HG02852 (cell line): ENCODE measurements around the gene FARS2.
"Not testable (repeated sequence)": the region's sequence is repeated elsewhere in the genome, so short reads cannot be mapped to it uniquely, and the experiment has no call there.

ENCODE experiments used
- ATAC-seq: cut with Tn5 transposase; IDR thresholded peaks from one replicate; pipeline ENCODE4 v1.9.1; 2021; ENCODE audit warnings: mild to moderate bottlenecking, moderate library complexity; ENCODE audit not compliant: unreplicated experiment

Gene FARS2

DNA sequence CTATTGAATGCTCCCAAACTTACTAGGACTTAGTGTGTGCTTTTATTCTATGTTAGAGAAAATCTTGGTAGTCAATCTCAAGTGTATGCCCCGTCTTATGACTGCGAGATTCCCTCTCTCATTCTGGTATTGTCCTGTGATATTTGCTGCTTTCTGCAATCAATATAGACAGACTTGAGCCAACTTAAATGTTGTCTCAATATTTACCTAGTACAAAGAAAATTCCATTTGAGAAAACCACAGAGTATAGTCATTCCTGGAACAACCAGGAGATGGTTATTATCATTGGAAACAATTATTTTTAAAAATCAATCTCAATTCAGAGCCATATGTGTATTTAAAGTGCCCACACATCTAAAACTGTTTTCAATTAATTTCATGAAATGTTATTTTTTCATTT lies 415.4 kb downstream of the FARS2 start:
- no peak for ATAC-seq

- ATAC-seq, result no peak
Observed at GRCh38 chr6:5677219-5678000, 416.1 kb downstream of the FARS2 start.

GRCh38 chr6:5679270-5679669 lies 418.0 kb downstream of the FARS2 start:
- no peak for ATAC-seq

DNA sequence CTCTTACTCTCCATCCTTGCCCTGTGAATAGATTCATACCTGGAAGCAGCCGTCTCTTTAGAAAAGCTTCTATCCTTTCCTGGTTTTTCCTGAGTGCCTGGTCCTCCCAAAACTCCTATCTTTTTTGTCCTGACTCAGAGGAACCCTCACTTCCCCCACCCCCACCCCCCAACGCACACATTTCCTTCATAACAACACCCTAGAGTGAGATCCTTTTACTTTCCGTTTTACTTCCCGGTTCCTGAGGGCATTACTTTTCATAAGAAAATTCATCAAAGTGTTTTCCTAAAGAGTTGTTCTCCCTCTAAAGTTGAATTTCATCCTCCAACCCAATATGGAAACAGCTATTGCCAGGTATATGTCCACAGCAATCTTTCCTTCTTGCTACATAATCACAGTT lies 418.4 kb downstream of the FARS2 start:
- ATAC-seq, result no peak

DNA sequence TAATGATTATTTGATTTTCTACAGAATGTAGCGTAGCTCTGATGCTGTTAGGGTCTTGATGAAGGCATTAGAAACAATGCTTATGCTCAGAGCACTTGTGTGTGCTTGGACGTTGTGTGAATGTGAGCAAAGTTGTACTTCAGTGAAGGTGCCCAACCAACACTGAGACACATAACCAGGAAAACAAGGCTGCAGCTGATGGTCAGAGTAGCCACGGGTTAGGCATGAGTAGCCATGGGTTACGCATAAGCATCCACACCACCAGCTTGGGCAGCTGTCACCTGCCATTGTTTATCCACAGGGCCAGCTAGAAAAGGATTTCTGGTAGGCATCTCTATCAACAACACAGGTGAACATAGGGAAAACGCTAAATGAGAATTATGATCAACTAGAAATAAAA lies 418.8 kb downstream of the FARS2 start:
- no peak for ATAC-seq

GRCh38 chr6:5681480-5681879 lies 420.2 kb downstream of the FARS2 start:
- no peak for ATAC-seq

DNA sequence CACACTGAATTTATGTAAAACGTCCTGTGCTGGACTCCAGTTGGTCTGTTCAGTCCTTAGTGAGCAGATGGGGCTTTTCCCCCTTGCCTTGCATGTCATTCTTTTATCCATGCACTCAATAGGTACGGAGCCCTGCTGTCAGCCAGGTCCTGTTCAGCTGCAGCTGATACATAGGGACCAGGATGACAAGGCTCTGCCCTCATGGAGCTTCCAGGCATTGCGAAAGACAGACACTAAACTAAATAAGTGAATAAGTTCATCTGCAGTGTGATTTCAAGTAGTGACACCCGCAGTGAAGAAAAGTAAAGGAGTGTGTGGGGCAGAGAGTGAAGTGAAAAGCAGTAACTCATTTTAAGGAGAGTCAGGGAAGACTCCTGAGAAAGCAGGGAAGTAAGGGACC lies 421.2 kb downstream of the FARS2 start:
- ATAC-seq, result no peak

DNA sequence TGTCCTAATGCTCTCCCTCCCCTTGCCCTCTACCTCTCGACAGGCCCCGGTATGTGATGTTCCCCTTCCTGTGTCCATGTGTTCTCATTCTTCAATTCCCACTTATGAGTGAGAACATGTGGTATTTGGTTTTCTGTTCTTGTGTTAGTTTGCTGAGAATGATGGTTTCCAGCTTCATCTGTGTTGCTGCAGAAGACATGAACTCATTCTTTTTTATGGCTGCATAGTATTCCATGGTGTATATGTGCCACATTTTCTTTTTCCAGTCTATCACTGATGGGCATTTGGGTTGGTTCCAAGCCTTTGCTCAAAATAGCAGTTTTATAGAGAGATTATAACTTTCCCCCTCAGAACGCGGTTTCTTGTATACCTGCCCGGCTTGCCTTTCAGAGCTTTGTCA lies 422.4 kb downstream of the FARS2 start:
- not testable (repeated sequence) for ATAC-seq

GRCh38 chr6:5684320-5685053 lies 423.2 kb downstream of the FARS2 start:
- no peak for ATAC-seq

GRCh38 chr6:5693225-5694145 lies 432.2 kb downstream of the FARS2 start:
- no peak for ATAC-seq

DNA sequence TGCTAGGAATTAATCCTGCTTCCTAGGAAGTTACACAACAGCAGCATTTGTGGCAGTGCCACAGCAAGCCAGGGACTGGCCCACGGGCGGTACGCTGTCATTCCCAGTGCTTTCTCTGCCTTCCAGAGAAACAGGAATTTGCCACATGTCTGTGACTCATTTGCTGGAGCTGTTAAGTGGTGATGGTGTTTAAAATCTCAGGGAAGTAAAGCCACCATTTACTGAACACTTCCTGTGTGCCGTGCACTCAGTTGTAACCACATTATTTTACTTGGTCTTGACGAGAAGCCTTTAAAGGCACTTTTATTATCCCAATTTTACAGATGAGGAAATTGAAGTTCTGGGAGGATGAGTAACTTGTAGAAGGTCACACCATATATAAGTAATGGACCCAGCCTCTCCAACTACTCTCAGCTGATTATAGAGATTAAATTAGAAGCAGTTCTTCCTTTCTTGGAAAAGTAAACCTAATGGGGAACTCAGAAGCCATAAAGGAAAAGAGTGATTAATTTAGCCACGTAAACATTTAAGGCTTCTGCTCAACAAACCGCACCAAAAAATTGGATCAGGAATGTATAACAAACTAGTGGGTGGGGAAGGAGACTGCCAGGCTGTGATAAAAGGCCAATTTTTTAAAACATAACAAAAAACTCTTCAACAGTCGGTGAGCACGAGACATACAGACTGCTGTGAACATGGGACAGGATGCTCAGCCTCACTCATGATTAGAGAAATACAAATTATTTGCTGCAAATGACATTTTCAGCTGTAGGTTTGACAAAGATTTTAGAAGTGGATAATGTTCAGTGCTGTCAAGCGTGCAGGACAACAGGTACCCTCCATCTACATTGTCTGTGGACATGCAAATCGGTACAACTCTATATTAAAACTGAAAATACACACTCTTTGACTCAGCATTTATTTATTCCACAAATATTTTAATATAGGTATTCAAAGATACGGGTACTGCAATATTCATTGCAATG lies 434.2 kb downstream of the FARS2 start:
- no peak for ATAC-seq

DNA sequence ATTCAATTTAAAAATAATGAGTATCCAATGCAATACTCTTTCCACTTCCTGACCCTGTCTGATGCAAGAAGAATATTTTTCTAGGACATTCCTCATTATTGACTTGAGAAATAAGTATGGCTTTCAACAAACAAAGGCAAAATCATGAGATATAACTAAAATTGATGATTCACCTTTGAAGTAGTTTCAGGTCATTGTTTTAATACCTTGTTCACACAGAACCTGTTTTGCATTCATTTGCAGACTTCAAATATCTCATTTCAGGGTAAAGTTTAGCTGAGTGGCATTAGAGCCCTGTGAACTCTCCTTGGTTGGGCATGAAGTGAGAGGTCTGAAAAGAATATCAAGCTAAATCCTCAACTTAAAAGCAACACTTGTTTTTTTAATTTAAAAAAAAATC lies 436.2 kb downstream of the FARS2 start:
- no peak for ATAC-seq

DNA sequence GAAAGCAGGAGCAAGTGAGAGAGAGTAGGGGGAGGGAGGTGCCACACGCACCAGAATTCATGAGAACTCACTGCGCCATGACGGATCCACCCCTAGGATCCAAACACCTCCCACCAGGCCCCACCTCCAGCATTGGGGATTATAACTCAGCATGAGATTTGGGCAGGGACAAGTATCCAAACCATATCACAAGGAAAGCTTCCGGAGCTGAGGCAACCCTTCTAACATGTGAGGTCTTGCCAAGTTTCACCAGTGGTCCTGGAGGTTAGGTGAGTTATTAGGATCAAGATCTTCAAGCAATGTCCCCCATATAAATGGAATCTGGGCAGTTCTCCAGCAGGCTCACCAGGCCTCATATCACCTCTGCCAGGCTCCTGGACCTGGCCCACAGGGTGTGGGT lies 437.0 kb downstream of the FARS2 start:
- ATAC-seq, result no peak

DNA sequence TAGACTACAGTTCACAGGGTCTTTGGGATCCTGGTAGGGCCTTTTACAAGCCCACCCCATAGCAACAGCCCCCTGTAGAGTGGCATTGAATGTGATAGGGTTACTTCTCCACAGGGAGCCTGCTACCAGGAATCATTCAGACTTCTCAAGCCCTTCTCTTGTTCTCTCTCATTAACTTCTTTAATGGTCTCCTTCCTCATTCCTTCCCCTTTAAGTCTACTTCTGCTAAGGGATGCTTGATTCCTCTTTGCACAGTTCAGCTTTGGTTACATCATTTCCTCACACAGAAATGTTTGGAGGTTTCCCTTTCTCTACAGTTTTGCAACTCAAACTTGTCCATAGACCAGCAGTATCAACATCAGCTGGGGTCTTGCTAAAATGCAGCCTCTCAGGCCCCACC lies 437.8 kb downstream of the FARS2 start:
- ATAC-seq, result not testable (repeated sequence)

- no peak for ATAC-seq
Observed at GRCh38 chr6:5701174-5701573, 439.9 kb downstream of the FARS2 start.

- ATAC-seq, result no peak
Observed at GRCh38 chr6:5704708-5705107, 443.4 kb downstream of the FARS2 start.

DNA sequence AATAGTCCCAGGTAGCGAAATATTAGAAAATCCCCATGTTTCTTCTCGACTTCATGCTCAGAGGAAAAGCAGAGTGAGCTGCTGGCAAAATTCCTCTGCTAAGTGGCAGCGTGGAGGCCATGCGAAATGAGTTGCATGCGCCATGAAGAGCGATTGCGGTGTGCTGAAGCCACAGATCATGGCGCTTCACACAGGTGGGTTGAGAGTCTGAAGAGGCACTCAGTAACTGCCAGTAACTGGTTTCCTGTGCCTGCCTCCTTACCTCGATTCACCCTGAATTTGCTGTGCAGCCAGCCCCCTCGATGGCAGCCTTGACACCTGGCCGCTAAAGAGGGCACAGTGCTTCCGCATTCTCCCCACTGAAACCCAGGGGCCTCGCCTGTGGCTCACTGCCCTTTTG lies 443.9 kb downstream of the FARS2 start:
- no peak for ATAC-seq

DNA sequence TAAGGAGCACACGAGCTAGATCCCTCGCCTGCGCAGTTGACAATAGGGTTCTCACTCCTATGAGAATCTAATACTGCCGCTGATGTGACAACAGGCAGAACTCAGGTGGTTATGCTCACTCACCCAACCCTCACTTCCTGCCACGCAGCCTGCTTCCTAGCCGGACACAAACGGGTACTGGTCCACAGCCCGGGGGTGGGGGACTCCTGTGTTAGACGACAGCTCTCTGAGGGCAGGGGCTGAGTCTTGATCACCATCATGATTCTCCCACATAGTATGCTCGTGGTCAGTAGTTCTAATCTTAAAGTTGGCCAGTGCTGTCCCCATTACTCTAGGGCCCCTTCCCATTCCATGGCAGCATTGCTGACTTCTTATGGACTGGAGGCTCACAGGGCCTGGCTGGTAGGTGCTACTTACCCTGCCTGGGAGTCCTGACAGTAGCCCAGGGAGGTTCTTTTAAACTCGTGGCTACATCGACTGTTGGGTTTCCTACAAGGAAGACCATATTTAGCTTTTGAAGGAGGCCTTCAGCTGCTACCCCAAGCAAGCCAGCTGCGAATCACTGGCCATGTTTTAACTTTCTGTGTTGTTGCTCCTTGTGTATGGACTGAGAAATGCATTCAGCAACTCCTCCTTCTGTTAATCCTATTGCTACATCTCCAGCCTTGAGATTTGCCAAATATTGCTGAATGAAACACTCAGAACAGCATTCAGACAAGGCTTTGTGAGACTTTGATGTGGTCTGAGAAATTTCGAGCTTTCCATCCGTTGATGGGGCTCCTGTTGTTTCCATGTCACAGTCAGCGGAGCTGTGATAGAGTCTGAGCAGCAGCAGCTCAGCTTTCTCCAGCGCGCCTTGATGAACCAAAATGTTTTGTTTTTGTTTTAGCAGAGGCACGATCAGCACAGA lies 445.1 kb downstream of the FARS2 start:
- ATAC-seq, result no peak
